Measurements from ENCODE around the gene AMPH.

AMPH gene

GRCh38 chr7:38550836-38551235, 80.3 kb downstream of the AMPH start:
- DNase-seq (ENCODE audit: low read depth, low spot score): peak; percentile 20
- H3K4me3 ChIP-seq (ENCODE audit: low read length): no peak overlapping the region

- DNase-seq (ENCODE audit: low read depth, low spot score): no peak
- H3K4me3 ChIP-seq (ENCODE audit: low read length): no peak overlapping the region
Measured at GRCh38 chr7:38548605-38549004, 82.6 kb downstream of the AMPH start.

GRCh38 chr7:38546763-38547162, 84.4 kb downstream of the AMPH start:
- no peak for DNase-seq (ENCODE audit: low read depth, low spot score)

GRCh38 chr7:38545977-38546376, 85.2 kb downstream of the AMPH start:
- no peak for DNase-seq (ENCODE audit: low read depth, low spot score)
- no peak overlapping the region for H3K4me3 ChIP-seq (ENCODE audit: low read length)

More at GRCh38 chr7:38546763-38547162, 84.4 kb downstream of the AMPH start:
- no peak overlapping the region for H3K4me3 ChIP-seq (ENCODE audit: low read length)

GRCh38 chr7:38542156-38542555, 89.0 kb downstream of the AMPH start:
- DNase-seq (ENCODE audit: low read depth, low spot score): no peak
- H3K4me3 ChIP-seq (ENCODE audit: low read length): no peak overlapping the region

- H3K4me3 ChIP-seq (ENCODE audit: low read length): no peak overlapping the region
- DNase-seq (ENCODE audit: low read depth, low spot score): no peak
Measured at GRCh38 chr7:38541440-38541839, 89.7 kb downstream of the AMPH start.

GRCh38 chr7:38539477-38540081, 91.6 kb downstream of the AMPH start:
- DNase-seq (ENCODE audit: low read depth, low spot score): no peak
- no peak overlapping the region for H3K4me3 ChIP-seq (ENCODE audit: low read length)

GRCh38 chr7:38535073-38535472, 96.1 kb downstream of the AMPH start:
- no peak for DNase-seq (ENCODE audit: low read depth, low spot score)
- H3K4me3 ChIP-seq (ENCODE audit: low read length): no peak overlapping the region

- H3K4me3 ChIP-seq (ENCODE audit: low read length): no peak overlapping the region
- DNase-seq (ENCODE audit: low read depth, low spot score): no peak
Measured at GRCh38 chr7:38525857-38526256, 105.3 kb downstream of the AMPH start.

- no peak for DNase-seq (ENCODE audit: low read depth, low spot score)
- no peak overlapping the region for H3K4me3 ChIP-seq (ENCODE audit: low read length)
Measured at GRCh38 chr7:38524786-38525185, 106.4 kb downstream of the AMPH start.

- no peak overlapping the region for H3K4me3 ChIP-seq (ENCODE audit: low read length)
- no peak for DNase-seq (ENCODE audit: low read depth, low spot score)
Measured at GRCh38 chr7:38520741-38521140, 110.4 kb downstream of the AMPH start.

- DNase-seq (ENCODE audit: low read depth, low spot score): no peak
- H3K4me3 ChIP-seq (ENCODE audit: low read length): no peak overlapping the region
Measured at GRCh38 chr7:38518541-38518940, 112.6 kb downstream of the AMPH start.

GRCh38 chr7:38512704-38513103, 118.5 kb downstream of the AMPH start:
- DNase-seq (ENCODE audit: low read depth, low spot score): no peak
- H3K4me3 ChIP-seq (ENCODE audit: low read length): no peak overlapping the region

- DNase-seq (ENCODE audit: low read depth, low spot score): no peak
- H3K4me3 ChIP-seq (ENCODE audit: low read length): no peak overlapping the region
Measured at GRCh38 chr7:38512291-38512690, 118.9 kb downstream of the AMPH start.

GRCh38 chr7:38507384-38507783, 123.8 kb downstream of the AMPH start:
- DNase-seq (ENCODE audit: low read depth, low spot score): no peak
- H3K4me3 ChIP-seq (ENCODE audit: low read length): no peak overlapping the region

GRCh38 chr7:38506756-38507155, 124.4 kb downstream of the AMPH start:
- no peak overlapping the region for H3K4me3 ChIP-seq (ENCODE audit: low read length)
- no peak for DNase-seq (ENCODE audit: low read depth, low spot score)

GRCh38 chr7:38506004-38506403, 125.2 kb downstream of the AMPH start:
- no peak for DNase-seq (ENCODE audit: low read depth, low spot score)
- no peak overlapping the region for H3K4me3 ChIP-seq (ENCODE audit: low read length)

- no peak for DNase-seq (ENCODE audit: low read depth, low spot score)
- H3K4me3 ChIP-seq (ENCODE audit: low read length): no peak overlapping the region
Measured at GRCh38 chr7:38504684-38505083, 126.5 kb downstream of the AMPH start.

- H3K4me3 ChIP-seq (ENCODE audit: low read length): no peak overlapping the region
- no peak for DNase-seq (ENCODE audit: low read depth, low spot score)
Measured at GRCh38 chr7:38502848-38503247, 128.3 kb downstream of the AMPH start.

- no peak for DNase-seq (ENCODE audit: low read depth, low spot score)
- no peak overlapping the region for H3K4me3 ChIP-seq (ENCODE audit: low read length)
Measured at GRCh38 chr7:38502289-38502688, 128.9 kb downstream of the AMPH start.

GRCh38 chr7:38492010-38492409, 139.2 kb downstream of the AMPH start:
- H3K4me3 ChIP-seq (ENCODE audit: low read length): no peak overlapping the region
- DNase-seq (ENCODE audit: low read depth, low spot score): no peak

- no peak overlapping the region for H3K4me3 ChIP-seq (ENCODE audit: low read length)
- DNase-seq (ENCODE audit: low read depth, low spot score): no peak
Measured at GRCh38 chr7:38482521-38482920, 148.7 kb downstream of the AMPH start.

Data from Jurkat, Clone E6-1 (cell line).